Left hindlimb (tissue), 1 donor: ENCODE results near the gene MLLT3.
A peak's percentile ranks its signal among the peaks of the same experiment; 100 is the strongest.
"Not testable (repeated sequence)": the region's sequence is repeated elsewhere in the genome, so short reads cannot be mapped to it uniquely, and the experiment has no call there.

Experiments
- DNase-seq: peaks from one replicate; pipeline ENCODE4 v3.0.0-alpha.2; 2018

The MLLT3 gene

DNA sequence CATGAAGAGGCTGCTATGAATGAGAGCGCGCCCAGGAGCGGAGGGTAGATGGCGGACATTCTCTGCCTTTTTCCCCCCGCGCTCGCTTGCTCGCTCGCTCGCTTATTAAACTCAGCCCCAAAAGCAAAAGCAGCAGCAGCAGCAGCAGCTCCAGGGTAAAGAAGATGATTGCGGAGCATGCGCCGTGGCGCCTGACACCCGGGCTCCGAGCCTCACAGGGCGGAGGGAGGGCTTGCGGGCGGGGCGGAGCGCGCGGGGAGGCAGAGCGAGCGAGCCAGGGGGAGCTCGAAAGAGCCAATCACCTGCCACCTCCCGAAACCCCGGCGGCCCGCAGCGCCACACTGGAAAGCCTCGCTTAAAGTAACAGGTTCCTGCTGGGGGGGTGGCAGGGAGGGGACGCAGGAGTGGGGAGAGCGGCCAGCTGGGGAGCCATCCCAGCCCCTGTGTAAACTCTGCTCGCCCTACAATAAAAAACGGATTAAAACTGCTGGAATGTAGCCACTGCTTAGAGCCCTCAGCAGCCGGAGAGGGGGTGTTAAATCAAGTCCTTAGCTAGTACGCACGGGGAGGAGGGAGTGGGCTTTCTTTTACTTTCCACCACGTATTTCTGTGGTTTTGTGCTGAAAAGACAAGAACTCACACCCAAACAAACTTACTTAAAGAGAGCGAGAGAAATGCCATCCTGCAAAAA lies at the start of gene MLLT3:
Gene MLLT3 (minus strand): TSS at position 170 of the 691 bp plus-strand sequence.
- DNase-seq: peak; percentile 97

- no peak for DNase-seq
These were observed 49.3 kb upstream of the MLLT3 start for GRCh38 chr9:20671635-20672034.

- DNase-seq: no peak
These were observed 48.1 kb upstream of the MLLT3 start for GRCh38 chr9:20670395-20670794.

DNA sequence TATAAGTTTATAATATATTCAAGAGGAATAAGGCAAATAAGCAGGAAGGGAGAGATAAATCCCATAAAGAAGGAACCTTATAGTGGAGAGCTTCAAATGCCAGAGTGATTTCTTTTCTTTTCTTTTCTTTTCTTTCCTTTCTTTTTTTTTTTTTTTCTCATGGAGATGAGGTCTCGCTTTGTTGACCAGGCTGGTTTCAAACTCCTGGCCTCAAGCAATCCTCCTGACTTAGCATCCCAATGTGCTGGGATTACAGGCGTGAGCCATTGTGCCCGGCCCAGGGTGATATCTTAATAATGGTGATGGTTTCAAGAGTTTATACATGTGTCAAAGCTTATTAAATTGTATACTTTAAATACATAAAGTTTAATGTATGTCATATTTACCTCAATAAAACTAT lies 42.2 kb upstream of the MLLT3 start:
- no peak for DNase-seq

DNA sequence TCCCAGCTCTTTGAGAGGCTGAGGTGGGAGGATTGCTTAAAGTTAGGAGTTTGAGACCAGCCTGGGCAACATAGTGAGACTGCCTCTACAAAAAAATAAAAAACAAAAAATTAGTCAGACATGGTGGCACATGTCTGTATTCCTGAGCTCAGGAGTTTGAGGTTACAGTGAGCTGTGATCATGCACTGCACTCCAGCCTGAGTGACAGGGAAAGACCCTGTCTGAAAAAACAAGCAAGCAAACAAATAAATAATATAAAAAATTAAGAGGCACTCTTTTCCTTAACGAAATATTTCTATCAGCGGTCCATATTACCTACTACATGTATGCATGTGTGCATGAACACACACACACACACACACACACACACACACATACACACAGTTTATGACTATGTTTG lies 40.8 kb upstream of the MLLT3 start:
- no peak for DNase-seq

DNA sequence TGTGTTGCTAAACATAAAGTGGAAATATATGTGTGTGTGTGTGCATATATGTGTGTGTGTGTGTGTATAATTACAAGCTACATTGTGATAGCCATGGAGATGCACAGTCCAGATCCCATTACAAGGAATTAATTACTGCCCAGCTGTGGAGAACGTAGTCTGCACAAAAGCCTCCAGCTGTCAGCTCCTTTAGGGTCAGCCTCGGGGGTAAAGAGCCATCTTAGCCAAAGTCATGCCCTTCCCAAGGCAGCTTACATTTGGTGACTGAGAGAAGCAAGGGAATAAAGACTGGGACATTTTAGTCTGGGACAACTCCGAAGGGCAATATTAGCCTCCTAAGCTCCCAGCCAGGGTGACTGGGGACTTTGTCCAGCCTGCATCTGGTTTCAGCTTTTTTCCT lies 39.9 kb upstream of the MLLT3 start:
- DNase-seq: no peak

GRCh38 chr9:20659474-20659967 lies 37.2 kb upstream of the MLLT3 start:
- DNase-seq: no peak

DNA sequence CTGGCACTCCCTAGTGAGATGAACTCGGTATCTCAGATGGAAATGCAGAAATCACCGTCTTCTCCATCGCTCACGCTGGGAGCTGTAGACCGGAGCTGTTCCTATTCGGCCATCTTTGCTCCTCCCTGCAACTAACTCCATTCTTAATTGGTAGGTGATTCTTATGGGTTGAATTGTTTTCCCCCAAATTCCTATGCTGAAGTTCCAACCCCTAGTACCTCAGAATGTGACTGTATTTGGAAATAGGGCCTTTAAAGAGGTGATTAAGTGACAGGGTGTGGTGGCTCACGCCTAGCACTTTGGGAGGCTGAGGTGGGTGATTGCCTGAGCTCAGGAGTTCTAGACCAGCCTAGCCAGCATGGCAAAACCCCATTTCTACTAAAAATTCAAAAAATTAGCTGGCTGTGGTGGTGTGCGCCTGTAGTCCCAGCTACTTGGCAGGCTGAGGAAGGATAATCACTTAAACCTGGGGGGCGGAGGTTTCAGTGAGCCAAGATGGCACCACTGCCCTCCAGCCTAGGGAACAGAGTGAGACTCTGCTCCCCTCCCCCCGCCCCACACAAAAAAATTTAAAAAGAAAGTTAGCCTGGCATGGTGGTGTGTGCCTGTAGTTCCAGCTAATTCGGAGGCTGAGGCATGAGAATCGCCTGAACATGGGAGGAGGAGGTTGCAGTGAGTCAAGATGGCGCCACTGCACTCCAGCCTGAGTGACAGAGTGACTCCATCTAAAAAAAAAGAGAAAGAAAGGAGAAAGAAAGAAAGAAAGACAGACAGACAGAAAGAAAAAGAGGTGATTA lies 36.6 kb upstream of the MLLT3 start:
- DNase-seq: no peak

DNA sequence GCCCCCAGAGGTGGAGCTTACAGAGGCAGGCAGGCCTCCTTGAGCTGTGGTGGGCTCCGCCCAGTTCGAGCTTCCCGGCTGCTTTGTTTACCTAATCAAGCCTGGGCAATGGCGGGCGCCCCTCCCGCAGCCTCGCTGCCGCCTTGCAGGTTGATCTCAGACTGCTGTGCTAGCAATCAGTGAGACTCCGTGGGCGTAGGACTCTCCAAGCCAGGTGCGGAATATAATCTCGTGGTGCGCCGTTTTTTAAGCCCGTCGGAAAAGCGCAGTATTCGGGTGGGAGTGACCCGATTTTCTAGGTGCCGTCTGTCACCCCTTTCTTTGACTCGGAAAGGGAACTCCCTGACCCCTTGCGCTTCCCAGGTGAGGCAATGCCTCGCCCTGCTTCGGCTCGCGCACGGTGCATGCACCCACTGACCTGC lies 36.0 kb upstream of the MLLT3 start:
- DNase-seq: not testable (repeated sequence)

DNA sequence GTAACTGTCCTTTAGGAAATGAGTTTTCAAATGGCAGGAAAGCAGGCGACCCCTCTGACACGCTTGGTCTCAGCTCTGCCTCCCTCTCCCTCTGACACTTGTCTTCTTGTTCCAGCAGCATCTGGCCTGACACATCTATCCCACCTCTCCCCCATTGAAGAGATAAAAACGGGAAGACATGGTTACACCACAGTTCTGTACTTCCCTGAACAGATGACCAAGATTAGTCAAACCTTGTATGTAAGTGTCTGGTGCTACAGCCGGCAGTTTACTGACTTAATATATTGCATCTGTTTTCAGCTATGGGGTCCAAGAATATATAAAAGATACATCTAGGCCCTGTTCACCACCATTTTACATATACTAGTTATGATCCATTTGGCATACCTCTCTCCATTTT lies 29.6 kb upstream of the MLLT3 start:
- no peak for DNase-seq

DNA sequence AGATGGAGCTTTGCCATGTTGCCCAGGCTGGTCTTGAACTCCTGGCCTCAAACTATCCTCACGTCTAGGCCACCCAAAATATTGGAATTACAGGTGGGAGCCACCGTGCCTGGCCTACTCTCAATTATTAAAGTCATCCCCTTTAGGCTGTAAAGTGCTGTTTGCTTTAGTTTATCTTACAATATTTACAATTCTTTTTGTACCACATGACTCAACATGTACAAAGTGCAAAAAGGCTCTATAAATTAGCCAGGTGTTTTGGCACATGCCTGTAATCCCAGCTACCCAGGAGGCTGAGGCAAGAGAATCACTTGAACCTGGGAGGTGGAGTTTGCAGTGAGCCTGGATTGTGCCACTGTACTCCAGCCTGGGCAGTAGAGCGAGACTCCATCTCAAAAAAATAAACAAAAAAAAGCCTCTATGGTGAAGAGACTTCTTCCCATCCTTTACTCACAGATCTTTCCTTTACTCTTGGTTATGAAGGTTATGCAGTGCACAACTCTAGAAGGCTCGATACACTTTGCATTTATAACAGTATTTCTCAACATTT lies 28.5 kb upstream of the MLLT3 start:
- no peak for DNase-seq

DNA sequence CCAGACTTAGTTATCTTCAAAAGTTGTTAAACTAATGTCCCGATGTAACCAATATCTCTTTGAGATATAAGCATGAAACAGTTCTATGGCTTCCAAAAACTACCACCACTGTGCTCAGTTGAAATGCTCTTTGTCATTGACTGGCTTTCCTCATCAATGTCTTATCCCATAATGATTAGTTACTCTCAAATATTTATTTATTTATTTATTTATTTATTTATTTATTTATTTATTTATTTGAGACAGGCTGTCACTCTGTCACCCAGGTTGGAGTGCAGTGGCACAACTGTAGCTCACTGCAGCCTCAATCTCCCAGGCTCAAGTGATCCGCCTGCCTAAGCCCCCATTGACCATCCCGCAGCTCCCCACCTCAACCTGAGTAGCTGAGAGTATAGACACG lies 28.0 kb upstream of the MLLT3 start:
- DNase-seq: no peak

DNA sequence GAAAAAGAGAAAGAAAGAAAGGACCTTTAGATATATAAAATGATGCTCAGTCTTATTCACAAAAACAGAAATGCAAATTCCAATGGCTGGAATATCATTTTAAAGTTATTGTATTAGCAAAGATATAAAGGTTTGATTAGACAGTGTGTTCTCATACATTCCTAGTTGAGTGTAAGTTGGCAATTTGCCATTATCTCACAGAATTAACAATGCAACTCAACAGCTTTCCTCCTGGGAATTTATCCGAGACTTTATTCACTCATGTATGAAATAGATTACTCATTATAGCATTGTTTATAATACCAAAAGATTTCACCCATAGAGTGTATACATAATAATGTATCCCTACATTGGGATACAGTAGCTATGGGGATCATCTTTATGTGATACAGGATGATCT lies 27.1 kb upstream of the MLLT3 start:
- no peak for DNase-seq

- DNase-seq: no peak
These were observed 24.4 kb upstream of the MLLT3 start for GRCh38 chr9:20646656-20647055.

DNA sequence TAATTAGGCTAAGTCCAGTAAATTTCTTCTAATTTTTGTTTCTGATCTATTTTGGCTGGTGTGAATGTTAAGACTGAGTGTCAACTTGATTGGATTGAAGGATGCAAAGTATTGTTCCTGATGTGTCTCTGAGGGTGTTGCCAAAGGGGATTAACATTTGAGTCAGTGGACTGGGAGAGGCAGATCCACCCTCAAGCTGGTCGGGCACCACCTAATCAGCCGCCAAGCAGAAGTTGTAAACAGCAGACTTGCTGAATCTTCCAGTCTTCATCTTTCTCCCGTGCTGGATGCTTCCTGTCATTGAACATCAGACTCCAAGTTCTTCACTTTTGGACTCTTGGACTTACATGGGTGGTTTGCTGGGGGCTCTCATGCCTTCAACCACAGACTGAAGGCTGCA lies 21.4 kb upstream of the MLLT3 start:
- no peak for DNase-seq

- no peak for DNase-seq
These were observed 19.7 kb upstream of the MLLT3 start for GRCh38 chr9:20642045-20642444.

DNA sequence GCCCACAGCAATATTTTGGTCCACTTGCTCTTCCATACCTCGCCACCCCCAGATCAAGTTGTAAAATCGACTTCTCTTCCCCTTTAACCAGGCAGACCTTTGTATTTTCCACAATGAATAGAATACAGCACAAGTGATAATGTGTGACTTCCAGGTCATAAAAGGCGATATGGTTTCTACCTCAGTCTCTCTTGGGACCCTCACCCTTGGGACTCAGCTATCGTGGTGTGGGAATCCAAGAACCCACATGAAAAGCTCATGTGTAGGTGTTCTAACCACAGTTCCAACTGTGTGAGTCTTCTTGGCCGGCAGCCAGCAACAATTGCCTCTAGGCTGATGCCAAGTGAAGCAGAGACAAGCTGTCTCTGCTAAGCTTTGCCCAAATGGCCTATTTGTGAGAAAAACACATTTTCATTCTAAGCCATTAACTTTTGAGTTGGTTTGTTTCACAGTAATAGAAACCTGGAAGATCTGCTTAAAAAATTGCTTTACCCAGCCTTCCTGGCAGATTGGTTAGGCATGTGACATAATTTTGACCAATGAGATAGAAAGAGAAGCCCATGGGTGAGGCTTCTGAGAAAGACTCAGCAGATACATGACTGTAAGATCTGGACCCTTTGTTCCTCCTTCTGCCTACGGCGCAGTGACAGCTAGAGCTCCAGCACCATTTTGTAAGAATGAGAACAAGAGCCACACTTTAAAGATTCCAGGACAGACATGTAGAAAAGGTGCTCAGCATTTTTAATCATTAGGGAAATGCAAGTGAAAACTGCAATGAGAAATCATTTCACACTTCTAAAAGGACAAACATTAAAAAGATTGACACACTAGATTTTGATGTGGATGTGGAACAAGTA lies 18.3 kb upstream of the MLLT3 start:
- DNase-seq: peak; percentile 36

GRCh38 chr9:20636888-20637440 lies 14.7 kb upstream of the MLLT3 start:
- no peak for DNase-seq

DNA sequence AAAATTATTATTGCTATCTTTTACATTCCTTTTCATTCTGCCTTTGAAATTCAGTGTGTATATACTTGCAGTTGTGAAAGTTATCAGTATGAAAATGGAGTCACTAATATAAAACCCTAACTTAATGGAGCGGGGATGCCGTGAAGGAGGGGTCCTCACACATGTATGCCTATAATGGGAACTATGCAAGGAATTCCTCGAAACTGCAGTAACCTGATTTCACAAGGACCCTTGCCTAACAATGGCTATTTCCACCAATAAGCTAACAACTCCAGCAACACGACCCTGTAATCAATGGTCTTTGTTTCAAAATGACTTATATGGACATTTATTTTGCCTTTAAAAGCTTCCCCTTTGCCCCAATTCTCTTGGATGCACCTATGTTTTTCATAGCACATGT lies 12.6 kb upstream of the MLLT3 start:
- DNase-seq: no peak

DNA sequence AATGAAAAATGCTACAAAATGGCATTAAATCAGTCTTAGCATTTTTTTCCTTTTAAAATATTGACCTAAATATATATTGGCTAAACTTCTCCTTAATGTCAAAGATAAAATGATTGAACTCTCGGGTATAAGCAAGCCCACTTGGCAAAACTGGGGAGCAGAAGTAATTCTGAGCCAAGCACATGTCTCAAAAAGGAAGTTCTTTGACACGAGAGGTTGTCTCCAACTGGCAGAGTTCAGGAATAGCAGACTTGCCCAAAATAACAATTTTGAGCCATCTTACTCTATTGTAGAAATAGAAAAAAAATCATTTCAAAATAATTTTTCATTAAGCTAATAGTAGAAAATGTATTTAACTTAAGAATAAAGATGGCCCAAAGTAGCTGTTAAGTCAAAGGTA lies 10.4 kb upstream of the MLLT3 start:
- no peak for DNase-seq

GRCh38 chr9:20630241-20630943 lies 8.1 kb upstream of the MLLT3 start:
- DNase-seq: no peak

- DNase-seq: no peak
These were observed 2.7 kb upstream of the MLLT3 start for GRCh38 chr9:20625003-20625349.
